GM18870 (cell line): ENCODE results near the gene CDK18.

Source experiments
- ATAC-seq: cut with Tn5 transposase; IDR thresholded peaks from one replicate; pipeline ENCODE4 v1.9.1; 2021; ENCODE audit warnings: moderate library complexity; ENCODE audit not compliant: unreplicated experiment

The CDK18 gene

DNA sequence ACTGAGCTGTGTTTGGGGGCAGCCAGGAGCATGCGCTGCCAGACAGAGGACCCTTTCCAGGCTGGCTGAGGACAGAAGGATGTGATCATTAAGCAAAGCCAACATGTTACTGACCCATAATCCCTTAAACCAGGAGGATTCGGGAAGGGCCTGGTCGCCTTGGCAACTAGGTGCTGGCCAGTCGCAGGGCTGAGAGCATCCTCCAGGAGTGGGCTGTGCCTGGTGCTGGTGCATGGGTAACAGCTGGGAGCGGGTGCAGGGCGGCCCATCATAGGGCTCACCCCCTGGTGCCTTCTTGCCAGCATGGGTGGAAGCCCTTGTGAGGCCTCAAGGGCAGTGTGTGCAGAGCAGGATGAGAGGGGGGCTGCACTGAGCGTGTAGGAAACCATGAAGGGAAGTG, 17.2 kb downstream of the CDK18 start:
- ATAC-seq: no peak

DNA sequence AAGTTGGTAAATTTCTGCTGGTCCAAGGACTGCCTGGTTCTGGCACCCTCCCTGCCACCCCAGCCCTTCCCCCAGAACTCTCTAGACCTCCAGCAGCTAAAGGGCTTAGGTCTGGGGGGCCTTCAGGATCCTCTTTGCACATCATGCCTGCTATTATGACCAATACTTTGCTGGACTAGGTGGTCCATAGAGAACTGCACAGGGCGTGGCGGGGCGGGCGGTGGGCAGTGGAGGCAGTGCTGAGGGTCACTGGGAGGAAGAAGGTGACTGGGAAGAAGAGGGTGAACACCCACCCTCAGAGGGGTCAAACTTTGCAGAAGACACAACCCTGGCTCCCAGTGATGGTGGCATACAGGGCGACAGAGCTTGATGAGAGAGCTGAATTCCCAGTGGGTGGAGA, 18.2 kb downstream of the CDK18 start:
- ATAC-seq: no peak

DNA sequence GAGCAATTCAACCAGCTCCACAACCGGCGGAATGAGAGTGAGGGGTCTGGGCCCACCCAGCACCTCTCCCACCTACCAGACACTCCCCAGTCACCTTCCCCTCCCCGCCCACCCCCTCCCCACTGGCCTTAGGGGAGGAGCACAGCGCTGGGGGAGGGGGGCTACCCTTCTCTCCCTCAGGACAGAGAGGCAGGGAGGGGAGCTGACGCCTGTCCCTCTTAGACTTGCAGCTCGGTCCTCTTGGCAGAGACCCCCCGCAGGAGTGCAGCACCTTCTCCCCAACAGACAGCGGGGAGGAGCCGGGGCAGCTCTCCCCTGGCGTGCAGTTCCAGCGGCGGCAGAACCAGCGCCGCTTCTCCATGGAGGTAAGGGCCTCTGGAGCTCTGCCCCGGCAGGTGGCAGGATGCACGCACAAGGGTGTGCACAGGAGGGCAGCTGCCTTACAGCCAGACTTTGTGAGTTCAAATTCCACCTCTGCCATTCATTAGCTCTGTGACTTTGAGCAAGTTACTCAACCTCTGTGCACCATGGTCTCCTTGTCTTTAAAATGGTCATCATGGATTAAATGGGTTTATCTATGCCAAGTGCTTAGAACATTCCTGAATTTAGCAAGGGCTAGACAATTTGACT, 18.9 kb downstream of the CDK18 start:
- ATAC-seq: no peak

DNA sequence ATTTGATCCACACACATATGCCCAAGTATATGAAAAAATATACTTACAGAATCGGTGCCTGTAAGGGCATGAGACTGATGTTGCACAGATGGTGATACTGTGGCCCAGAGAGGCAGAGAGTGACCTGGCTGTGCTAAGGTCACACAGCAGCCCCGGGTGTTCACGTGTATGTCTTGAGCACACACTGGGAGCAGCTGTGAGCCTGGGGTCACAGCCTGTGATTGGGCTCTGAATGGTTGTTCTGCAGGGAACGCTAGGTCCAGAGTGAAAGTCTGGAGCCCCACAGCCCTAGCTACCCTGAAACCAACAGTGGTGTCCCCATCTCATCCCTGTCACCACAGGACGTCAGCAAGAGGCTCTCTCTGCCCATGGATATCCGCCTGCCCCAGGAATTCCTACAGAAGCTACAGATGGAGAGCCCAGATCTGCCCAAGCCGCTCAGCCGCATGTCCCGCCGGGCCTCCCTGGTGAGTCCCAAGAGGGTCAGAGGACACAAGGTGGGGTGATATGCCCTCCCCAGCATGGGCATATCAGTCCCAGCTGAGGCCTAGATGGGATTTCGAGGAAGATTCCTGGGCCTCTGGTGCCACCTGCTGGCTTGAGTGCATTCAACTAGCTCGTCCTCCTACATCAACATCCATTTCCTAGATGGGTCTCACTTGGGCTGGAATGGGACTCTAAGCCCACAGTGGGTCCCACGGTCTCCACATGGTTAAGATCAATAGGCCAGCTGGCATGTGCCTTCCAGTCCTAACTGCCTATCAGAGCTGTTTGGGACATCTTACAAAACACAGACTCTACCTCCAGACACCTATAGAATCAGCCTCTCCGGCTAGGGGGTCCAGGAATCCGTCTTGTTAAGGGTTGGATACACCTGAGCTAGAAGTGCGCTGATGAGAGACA, 19.7 kb downstream of the CDK18 start:
- no peak for ATAC-seq

DNA sequence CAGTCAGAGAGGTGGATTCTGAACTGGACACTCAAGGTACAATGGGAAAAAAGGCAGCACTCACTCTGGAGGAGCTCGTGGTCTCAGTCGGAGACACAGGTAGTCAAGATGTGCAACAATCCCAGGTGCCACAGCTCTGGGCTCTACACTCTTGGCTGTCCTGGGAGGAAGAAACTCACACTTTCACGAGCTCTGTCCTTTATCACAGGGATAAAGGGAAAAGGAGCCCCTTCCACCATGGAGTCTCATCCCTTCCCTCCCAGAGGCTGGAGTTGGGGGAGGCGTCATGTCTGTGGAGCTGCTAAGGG, 20.3 kb downstream of the CDK18 start:
- no peak for ATAC-seq

DNA sequence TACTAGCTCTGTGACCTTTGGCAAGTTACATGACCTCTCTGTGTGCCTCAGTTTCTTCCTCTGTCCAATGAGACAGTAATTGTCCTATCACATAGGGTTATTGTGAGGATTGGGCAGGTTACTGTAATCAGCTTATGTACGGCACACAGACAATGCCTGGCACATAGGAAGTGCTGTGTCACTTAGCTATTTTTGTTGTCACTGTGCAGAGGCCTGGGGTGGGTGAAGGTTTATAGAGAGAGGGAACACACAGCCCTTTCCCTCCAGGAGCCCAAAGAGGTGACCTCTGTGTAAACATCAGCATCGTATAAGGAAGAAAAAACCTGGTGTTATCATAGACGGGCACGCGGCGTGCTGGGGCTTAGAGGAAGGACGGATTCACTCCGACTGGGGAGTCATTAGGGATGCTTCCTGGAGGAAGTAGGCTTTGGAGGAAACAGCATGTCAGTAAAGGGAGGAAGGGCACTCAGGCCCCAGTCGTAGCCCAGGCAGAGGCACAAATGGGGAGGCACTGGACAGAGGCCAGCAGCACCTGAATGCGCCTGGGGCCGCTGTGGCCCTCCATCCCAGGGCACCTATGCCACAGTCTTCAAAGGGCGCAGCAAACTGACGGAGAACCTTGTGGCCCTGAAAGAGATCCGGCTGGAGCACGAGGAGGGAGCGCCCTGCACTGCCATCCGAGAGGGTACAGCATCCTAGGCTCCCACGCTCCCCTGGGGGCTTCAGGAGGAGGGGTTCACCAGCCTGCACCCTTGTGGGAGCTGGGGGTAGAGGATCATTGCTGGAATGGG, 21.2 kb downstream of the CDK18 start:
- ATAC-seq: no peak

DNA sequence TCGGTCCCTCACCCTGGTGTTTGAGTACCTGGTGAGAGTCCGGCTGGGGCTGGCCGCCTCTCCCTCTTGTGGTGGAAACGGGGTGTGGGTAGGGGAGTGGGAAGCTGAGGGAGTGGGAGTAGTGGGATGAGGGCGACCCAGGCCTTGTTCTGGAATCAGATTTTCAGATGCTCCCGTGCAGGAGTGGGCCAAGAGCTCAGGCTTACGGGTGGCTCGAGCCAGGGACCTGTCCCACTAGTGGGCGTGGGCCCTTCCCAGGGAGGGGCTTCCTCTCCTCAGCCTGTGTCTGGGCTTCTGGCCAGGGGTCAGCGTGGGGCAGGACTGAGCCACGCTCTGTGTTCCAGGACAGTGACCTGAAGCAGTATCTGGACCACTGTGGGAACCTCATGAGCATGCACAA, 22.0 kb downstream of the CDK18 start:
- no peak for ATAC-seq

DNA sequence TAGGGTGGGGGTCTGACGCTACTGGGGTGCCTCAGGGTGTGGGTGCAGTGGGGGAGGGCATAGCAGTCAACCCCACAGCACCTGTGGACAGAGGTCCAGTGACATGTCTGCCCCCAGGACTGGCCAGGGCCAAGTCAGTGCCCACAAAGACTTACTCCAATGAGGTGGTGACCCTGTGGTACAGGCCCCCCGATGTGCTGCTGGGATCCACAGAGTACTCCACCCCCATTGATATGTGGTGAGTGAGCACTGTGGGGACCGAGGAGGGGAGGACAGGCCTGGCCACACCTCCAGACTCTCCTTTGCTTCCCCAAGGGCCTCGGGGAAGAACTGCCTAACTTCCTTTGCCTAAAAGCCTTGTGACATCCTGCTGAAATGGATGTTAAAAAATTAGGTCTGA, 23.5 kb downstream of the CDK18 start:
- no peak for ATAC-seq

DNA sequence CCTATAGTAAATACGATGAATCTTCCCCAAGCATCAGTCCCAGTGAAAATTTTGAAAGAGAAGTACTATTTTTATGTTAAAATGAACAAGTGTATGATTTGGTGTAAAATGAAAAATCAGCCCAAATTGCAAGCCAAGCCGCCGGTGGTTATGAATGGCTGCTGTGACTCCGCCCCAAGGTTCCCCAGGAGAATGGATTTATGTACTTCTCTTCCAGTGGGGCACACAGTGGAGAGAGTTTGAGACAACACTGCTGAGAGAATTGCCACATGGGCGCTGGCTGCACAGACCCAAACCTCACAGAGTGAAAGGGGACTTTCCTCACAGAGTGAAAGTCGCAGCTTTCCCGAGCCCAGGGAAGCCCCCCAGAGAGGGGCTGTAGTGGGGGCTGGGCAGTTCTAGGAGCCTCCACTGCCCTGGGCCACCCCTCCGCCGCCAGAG, 24.0 kb downstream of the CDK18 start:
- no peak for ATAC-seq

DNA sequence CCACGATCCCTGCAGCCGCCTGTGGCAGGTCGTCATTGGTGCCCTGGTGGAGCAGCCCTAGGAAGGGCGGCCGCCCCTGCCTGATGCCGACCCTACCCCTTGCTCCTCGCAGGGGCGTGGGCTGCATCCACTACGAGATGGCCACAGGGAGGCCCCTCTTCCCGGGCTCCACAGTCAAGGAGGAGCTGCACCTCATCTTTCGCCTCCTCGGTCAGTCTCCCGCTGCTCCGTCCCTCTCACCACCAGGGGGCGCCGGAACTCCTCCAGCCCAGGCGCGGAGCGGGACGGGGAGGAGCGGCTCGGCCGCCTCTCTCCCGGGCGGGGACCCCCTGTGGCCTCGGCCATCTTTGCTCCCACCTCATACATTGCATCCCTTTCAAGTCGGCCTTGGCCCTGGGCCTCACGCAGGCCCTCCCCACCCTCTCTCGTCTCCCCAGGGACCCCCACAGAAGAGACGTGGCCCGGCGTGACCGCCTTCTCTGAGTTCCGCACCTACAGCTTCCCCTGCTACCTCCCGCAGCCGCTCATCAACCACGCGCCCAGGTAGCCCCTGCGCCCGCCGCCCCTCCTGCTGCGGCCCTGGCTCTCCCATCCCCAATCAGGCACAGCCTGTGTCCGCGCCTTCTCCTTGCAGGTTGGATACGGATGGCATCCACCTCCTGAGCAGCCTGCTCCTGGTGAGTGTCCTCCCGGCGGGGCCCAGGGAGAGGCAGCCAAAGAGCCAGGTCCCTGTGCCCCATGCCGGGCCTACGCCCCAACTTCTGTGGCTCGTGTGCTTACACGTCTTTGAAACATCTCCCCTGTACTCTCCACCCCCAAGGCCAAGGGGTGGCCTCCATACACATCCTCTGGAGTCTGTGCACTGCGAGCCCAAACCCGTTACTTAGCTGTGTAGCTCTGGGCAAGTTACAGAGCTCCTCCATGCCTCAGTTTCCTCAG, 24.7 kb downstream of the CDK18 start:
- no peak for ATAC-seq

DNA sequence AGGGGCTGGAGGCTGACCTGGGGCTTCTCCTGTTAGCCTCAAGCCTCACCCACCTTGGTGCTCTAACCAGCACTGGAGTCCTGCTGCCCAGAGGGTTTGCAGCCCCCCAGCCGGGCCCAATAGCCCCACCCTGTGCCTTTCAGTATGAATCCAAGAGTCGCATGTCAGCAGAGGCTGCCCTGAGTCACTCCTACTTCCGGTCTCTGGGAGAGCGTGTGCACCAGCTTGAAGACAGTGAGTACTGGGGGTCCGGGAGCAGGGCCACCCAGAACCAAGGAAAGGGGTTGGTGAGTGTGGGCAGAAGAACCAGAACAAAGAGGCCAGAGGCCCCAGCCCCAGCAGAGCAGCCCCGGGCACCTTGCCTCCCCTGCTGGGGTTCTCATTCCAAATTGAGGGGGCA, 25.6 kb downstream of the CDK18 start:
- ATAC-seq: no peak

DNA sequence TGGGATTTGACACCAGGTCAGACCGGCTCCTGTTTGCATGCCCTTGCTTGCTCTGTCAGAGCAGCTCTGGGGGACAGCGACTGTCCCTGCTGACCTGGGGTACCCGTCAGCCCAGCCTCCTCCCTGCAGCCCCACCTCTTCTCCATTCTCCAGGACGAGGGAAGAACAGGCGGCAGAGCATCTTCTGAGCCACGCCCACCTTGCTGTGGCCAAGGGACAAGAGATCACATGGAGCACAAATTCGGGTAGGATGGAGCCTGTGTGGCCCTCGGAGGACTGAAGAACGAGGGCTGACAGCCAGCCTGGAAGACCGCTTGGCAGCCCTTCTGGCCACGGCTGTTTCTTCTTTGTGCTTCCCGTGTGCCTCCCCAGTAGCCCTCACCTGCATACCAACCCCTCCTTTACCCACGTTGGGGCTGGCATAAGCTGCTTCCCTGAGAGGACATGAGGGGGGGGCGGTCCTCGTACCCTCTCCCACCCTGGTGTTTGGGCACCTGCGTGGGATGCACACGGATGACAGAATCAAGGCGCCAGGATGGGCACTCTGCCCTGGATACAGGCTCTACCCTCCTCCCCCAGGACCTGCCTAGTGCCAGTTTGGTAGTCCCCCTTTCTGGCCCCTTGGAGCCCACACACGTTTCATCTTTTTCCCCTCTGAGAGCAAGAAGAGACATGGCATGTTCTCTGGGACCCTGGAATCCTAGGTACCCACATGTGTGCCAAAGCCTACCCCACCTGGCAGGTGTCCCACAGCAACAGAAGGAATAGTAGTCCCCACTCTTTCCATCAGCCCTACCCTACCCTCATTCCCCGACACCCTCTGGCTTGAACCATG, 26.9 kb downstream of the CDK18 start:
- no peak for ATAC-seq

DNA sequence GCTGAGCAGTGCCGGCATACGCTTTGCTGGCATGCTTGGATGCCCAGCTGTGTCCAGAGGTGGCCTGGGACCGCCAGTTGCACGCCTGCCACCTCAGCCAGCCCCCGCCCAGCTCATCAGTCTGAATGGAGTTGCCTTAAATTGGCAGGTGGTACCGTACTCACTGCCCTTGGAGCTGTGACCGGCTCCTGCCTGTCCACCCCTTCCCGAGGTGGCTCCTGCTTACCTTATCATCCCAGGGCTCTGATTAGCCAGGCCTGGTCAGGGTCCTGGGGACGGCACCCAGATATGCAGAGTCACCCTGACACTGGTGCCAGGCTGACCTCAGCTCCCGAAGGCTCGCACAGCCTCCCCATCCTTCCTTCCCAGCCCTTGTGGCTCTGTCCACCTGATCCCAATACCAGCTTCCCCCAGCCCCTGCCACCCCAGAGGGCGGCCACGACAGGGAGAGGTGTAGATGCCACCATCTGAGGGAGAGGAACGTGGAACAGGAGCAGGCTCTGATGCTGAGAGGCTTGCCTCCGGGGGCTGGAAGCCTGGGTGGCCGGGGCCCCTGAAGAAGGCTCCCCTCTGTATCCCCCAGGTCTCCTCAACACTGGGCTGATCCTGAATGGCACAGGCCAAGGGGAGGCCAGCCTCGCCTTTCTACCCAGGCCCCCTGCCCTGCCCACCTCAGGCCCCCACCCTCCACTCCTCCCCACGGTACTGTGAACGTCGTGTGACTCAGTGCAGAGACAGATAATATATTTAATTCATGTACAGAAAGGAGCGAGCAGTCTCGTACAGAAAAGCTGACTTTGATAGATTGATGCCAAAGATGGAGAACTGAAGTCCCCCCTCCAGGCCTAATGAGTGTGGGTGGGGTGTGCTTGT, 27.8 kb downstream of the CDK18 start:
- no peak for ATAC-seq

DNA sequence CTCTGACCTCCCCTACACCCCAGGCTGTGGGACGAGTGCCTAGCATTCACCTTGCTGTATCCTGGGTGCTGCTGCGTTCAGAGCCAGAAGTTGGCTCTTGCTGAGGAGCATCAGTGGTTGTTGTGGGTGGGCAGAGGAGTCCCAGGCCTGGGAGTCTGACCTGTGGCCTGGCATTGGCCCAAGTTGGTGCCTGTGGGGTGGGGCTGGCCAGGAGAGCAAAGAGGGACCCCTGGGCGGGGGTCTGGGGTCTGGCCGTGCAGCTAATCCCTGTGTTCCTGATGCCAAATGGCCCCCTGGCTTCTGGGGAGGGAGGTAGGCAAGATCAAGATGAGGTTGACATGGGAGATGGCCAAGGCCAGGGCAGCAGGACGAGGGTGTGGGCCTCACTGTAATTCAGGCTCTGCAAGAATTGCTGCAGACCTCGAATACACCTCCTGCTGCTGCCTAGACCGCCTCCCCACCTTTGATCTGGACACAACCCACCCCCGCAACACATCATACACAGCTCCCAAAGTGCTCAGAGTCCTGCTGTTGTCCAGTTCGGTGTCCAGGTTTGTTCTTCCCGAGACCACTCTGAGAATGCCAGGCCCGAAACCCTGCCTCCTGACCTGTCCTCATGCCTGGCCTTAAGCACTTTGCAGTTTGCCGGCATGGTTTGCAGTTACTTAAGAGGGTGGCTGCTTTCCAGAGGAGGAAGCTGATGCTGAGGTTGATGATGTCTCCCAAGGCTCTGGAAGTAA, 28.7 kb downstream of the CDK18 start:
- ATAC-seq: no peak

DNA sequence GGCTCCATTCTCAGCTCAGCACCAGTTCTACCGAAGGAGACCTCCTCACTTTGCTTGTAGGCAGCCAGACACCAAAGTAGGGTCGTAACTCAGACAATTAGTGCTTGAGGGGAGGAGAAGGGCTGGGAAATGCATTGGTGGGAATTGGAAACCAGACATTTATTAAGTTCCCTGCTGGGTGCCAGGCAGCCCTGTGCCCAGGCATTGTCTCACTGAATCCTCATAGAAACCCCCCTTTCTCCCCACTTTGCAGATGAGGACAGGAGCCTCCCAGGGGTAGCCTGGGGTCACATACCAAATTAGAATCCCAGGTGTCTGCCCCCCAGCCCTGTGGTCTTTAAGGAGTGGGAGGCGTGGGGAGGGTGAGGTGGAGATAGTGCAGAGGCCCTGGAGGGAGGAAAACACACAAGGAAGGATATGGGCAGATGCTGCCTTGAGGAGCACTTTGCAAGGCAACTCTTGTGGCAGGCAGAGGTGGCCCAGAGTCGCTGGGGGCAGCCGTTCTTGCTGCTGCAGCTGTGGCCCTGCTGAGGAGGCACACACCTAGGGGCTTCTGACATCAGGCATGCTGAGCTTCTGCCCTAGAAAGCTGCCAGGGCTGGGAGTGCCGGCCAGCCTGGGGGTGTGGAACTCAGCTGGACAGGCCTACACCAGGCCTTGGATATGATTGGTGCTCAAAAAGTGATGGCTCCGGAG, 29.4 kb downstream of the CDK18 start:
- ATAC-seq: no peak

DNA sequence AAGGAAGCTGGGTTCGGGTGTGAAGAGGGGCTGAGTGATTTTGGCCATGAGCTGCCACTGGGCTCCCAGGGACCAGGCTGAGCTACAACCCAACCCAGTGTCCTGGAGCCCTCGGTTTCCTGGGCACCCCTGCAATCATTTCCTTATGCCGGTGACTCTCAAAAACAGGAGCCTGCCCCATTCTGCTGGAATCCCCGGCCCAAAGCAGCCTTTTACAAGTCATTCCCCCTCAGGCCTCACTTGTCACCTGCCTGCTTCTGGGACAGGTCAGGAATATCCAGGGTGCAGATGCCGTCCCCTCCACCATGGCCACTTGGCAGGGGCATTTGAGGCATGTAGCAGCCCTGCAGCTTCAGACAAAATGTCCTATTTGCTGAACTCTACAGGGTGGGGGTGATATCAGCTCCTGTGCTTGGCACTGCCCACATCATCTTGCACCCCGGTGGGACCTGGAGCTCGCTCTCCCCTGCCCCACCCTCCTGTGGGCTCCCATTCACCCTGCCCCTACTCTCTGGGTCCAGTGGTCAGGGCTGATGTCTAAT, 30.0 kb downstream of the CDK18 start:
- no peak for ATAC-seq

DNA sequence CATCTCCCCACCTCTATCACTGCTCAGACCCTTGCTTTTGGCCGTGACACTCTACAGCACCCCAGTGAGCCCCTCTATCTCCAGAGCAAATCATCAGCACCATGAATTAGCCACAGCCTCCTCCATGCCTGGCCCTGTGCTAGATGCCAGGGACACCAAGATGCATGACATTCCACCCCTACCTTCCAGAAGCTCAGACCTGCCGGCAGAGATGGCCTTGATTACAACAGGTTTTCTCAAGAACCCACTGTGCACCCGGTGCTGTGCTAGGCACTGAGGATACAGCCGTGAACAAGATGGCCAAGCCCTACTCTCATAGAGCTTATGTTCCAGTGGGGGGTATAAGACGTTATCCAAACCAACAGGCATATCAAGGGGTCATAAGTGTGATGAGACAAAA, 30.6 kb downstream of the CDK18 start:
- no peak for ATAC-seq
